HG02588 (cell line): Measurements from ENCODE around the gene ALKBH2.

Experiments used
- ATAC-seq: cut with Tn5 transposase; IDR thresholded peaks from one replicate; pipeline ENCODE4 v1.9.1; 2021; ENCODE audit warnings: mild to moderate bottlenecking, moderate library complexity; ENCODE audit not compliant: unreplicated experiment

ALKBH2 gene

DNA sequence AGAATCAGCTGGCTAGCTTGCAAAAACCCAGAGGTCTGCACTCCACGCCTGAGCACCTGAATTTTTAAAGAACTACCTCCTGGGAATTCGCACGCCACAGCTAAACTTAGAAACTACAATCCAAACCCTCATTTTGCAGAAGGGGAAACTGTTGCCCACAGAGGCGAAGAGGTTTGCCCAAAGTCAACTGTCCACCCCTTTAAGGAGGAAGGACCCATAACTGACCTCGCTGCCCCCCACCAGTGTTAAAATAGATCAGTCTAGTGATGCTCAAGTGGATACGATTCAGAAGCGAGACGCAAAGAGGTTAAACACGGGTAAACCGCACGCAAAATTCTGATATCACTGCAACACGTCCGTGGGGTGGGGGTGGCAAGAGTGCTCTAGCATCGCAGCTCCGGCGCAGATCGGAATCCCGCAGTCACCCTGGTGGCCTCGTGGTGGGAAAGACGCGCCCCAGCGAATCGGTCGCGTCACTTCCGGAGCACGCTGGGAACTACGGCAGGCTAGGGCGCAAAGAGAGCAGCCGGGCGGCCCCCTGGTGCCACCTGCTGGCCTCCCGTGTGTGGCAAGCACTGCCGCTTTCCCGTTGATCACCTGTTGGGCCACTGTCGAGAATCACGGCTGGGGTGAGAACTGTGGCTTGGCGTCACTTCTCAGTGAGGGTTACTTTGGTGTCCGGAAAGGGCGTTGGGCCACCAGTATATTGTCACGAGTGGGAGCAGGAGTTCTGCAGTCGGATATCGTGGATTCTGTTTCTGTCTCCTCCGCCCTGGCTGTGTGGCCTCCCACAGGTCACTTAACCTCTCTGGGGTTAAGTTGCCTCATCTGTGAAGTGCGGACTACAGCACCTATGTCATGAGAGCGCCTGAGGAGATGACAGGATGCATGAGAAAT is at the start of gene ALKBH2:
Gene ALKBH2, minus strand, starts transcription at position 451 of the 897 bp plus-strand sequence. CDS start 686 bp downstream, outside the sequence.
- ATAC-seq, result peak; percentile 53

DNA sequence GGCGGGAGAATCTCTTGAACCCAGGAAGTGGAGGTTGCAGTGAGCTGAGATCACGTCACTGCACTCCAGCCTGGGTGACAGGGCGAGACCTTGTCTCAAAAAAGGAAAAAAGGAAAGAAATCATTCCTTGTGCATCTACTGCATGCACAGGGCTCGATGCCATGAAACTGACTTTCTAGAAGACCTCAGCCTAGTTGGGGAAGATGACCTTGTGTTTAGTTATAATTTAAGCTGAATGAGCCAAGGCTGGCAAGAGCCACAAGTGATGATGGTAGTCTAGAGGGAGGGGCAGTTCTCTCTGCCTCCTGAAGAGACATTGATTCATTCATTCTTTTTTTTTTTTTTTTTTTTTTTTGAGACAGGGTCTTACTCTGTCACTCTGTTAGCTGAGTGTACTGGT is 47.3 kb upstream of the ALKBH2 start:
- no peak for ATAC-seq

DNA sequence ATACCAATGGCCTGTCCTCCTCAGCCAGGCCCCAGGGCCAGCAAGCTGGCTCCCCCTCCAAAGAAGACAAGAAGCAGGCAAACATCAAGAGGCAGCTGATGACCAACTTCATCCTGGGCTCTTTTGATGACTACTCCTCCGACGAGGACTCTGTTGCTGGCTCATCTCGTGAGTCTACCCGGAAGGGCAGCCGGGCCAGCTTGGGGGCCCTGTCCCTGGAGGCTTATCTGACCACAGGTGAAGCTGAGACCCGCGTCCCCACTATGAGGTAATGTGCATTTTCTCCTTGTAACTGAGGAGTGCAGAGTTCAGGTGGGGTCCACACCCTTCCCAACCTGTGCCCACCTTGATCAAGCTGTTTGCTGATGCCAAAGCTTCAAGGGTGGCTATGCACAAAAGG is 46.5 kb upstream of the ALKBH2 start:
- no peak for ATAC-seq

DNA sequence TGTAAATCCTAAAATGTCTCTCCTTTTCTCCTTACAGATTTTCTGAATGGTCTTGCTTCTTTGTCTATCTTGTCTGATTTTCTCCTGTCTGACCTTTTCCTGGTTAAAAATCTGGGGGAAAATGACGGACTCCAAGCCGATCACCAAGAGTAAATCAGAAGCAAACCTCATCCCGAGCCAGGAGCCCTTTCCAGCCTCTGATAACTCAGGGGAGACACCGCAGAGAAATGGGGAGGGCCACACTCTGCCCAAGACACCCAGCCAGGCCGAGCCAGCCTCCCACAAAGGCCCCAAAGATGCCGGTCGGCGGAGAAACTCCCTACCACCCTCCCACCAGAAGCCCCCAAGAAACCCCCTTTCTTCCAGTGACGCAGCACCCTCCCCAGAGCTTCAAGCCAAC is 46.1 kb upstream of the ALKBH2 start:
- no peak for ATAC-seq

DNA sequence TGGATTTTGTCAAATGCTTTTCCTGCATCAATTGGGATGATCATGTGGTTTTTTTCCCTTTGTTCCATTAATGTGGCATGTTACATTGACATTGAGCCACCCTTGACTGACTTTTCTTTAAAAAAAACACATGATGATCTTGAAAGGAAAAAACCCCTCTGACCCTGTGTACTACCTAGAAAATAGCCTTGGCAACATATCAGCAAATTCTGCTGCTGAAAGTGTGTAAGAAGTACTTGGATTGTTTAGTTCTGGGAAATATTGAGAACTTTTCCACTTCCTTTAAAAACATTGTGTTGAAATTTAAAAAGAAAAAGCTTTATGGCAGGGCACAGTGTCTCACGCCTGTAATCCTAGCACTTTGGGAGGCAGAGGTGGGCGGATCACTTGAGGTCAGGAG is 43.8 kb upstream of the ALKBH2 start:
- no peak for ATAC-seq

DNA sequence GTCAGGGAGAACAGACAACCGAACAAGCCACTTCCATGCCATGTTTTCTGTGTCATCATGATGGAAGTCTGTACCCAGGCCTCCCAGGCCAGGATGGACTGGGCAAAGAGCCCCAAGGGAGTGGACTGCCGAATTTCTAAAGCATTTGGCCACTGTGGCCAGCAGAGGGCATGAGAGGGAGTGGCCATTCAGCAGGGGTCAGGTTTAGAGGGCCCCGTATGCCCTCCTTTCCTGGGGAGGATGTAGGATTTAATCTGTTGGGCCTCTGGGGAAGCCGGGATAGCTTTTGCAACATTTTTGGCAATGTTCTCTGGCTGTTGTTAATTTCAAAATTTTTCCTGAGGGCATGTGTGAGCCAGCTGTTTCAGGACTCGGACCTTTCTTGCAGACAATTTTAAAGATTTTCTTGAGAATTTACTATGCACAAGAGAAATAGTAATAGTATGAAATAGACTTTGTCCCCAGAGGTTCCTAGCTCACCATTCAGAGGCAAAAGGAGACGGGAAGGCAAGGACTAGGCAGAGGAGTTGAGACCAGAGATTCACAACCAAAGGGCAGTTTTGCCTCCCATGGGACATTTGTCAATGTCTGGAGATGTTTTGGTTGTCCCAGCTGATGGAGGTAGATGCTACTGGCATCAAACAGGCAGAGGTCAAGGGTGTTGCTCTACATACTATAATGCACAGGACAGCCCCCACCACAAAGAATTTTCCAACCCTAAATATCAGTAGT is 41.1 kb upstream of the ALKBH2 start:
- ATAC-seq, result no peak

DNA sequence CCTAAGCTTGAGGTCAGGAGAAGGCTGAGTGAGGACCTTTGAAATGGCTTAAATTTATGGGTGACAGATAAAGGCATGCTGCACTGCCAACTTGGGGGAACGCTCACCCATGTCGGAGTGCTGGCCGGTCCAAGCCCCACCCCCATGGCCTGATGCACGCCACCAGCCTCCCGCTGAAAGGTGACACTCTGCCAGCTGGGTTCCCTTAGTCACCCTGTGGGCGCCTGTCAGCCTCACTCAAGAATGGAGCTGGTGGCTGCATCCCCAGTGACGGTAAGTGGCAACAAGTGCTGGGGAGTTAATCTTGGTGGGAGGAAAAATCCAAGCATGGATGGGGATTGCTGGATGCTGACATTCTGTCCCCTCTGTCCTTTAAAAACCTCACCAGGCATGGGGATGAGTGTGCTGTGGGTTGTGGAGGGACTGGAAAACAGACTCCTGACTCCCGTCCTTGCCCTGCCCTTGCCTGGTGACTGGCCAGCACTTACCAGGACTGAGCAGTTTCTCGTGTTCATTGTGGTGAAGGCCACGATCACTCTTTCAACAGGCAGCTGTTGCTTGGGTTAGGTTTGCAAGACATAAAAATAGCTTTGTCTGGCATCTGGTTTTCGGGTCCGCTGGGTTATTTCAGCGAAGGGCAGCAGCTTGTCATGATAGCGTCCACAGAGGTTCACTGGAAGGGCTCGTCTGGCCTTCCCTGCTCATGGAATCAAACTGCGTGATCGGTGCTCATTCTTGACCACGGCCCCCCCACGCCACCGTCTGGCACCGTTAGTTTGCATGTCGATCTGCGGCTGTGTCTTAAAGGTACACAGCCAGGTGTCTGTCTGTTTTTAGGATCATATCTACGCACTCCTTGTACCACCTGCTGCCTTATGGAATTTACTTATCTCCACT is 38.1 kb upstream of the ALKBH2 start:
- no peak for ATAC-seq

DNA sequence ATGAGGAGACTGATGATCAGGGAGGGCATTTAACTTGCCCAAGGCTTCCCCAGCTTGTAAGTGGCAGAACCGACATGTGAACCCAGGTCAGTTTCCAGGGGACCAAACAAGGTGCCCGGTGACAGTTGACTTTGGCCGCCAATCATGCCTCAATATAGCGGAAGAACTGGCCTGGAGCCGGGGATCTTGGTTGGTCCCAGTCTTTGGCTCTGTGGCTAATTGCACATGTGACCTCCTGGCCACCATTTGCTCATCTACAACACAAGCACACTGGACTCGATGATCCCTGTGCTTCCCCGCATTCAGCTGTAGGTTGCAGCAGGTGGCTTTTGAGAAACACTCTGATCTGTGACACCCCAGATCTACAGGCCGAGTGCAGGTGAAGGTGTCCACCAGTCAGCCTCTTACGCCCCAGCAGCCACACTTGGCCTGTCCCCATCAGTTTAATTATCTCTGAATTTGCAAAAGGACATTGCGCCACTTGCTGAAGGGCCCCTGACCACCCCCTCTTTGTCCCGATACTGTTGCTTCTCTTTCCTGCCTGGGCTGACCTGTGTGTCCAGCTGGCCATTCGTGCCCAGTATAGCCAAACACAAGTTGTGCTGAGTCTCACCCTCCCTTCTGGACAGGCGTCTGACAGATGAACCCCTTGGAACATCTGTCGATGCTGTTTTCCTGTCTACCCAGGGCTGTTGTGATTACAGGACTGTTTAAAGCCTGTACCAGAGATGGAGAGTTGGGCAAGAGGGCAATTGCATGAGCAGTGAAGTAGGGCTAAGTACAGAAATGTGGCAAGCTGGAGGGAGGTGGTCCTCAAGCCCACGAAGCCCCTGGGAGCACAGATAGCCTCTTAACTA is 37.3 kb upstream of the ALKBH2 start:
- no peak for ATAC-seq

DNA sequence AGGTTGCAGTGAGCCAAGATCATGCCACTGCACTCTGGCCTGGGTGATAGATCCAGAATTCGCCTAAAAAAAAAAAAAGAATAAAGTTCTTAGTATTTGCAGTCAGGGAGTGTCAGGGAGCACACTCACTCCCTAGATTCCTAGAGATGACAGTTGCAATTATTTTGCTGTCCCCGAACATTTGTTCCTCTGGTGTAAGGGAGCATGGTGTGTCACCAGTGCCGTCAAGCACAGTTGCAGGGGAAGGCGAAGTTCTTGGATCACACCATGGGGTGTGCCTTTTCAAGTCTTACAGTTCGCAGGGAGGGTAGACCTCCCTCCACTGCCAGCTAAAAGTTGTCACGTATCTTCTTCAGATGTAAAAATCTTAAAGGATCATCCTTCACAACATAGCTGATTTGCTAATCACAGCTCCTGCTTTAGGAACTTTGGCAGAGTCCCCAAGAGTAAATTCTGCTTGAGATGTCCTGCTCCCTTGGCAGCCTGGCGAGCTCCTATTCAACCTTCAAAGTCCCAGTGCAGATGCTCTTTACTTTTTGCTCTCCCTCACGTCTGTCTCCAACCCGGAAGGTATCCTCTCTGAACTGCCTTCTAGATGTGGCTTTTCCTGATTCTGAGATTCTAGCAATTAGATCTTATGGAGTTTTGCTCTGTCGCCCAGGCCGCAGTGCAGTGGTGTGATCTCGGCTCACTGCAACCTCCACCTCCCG is 34.4 kb upstream of the ALKBH2 start:
- ATAC-seq, result no peak

DNA sequence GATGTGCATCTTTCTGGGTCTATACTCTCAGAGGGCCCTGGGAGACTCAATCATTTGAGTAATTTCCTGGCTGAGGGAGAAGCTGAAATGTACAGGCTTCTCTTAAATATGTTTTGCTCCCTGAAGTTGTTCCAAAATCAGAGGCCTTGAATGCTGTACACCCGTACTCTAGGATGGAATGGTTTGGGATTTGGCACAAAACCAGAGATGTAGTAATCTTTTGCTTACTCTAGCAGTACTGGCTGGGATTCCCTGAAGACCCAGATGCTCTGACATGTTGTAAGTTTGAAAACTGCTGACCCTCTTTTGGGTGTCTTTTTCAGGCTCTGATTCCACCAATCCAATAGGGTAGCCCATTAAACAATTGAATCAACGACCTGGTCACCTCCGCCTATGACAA is 33.5 kb upstream of the ALKBH2 start:
- ATAC-seq, result no peak

DNA sequence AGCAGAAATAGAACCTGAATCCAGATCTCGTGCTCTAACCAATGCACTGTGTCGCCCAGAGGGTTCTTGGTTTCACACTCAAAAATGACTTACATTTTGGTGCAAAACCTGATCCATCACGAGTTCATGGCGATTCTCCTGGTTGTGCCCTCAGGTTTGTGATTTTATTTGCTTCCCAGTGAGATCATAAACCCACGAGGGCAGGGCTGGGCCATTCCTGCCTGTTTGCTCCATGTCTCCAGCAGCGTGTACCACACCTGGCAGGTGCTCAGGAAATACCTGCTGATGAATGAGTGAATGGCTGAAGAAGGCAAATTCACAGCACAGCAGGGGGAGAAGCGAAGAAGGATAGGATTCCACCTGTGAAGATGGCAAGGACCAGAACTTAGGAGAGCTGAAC is 32.5 kb upstream of the ALKBH2 start:
- ATAC-seq, result no peak

DNA sequence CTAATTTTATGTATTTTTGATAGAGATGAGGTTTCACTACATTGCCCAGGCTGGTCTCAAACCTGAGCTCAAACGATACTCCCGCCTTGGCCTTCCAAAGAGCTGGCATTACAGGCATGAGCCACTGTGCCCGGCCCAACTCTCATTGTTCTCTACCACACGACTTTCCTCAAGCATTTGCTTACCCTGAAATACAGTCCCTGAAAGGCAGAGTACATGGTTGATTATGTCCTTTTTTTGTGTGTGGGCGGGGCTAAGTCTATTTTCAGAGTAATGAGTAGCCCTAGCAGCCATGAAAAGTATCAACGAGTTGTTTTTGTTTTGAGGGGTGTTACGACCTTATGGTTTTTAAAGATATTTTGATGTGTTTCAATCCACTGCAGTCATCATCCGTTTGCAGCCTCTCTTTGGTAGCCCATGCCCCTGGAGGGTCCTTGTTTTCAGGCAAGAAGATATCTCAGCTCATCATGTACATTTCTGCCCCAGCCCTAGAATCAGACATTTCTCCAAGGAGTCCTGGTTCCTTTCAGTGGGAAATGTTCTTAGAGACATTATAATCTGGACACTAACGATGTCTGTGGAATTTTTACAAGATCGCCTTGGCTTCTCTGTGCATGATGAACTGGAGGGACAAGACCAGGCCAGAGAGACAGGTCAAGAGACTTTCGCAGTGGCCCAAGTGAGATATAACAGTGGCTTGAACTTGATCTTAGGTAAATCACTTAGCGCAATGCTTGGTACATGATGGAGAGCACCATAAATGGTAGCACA is 31.8 kb upstream of the ALKBH2 start:
- ATAC-seq, result no peak

DNA sequence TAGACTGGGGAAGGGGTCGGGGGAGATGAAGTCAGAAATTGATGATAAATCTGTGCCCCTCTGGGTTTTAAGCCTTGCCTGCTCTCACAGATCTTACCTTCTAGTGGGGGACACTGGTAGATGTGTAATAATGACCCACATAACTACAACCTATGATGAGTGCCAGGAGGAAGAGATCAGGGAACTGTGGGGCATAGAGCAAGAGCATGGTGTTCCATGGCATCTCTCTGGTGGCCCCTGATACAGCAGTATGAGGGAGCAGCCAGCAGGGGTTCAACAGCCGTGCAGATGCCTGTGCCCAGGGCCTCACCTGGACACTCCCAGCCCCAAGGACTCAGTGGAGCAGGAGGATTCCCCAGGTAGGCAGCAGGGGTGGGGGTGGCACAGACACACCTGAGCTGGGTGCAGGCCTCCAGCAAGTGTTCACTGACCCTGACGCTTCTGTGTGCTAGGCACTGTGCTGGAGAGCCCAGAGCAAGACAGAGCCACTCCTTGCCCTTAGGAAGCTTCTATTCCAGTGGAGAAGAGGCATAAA is 28.1 kb upstream of the ALKBH2 start:
- no peak for ATAC-seq

DNA sequence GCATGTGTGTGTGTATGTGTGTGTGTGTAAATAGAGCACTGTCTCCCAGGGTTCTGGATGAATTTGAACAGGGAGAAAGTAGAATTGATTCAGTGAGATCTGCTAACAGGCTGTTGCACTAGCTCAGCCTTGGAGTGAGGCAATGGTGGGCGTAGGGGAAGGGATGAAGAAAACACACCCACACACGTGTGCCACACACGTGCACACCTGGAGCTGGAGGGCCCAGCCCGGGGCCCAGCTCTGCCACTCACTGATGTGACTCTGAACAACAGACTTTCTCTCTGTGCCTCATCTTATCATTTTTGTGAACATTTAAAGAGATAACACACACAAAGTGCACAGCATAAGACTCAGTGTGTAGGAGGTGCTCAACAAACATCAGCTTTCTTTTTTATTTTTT is 27.3 kb upstream of the ALKBH2 start:
- no peak for ATAC-seq

DNA sequence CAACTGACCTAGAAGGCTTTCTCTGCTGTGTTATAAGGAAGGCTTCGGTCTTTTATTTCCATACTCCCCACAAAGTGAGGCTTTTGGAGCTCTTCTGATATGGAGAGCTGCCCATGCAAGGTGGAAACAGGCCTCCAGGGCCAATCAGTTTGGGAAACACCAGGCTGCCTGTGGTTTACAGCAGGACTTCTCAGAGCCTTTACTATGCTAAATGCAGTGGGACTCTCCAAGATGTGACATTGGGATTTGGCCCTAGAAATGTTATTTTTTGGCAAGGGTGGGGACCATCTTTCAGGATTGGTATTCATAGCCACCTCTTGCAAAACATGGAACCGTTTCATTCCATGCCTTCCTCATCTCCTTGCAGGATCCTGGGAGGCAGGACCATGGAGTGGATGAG is 26.8 kb upstream of the ALKBH2 start:
- no peak for ATAC-seq

DNA sequence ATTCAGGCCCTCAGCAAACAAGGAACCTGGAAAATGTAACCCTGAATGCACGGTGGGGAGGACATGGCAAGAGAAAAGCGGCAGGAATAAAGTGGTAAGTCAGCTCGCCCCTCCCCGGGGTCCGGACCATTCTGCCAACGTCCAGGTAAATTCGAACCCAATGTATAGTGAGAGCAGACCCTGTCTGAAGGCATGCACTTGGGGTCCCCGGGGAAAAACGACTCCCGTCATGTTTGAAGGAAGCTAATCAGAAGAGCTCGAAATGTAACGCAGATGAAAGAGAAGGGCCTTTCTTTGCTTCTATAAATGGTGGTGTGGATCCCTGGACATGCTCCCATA is 23.3 kb upstream of the ALKBH2 start:
- ATAC-seq, result no peak

DNA sequence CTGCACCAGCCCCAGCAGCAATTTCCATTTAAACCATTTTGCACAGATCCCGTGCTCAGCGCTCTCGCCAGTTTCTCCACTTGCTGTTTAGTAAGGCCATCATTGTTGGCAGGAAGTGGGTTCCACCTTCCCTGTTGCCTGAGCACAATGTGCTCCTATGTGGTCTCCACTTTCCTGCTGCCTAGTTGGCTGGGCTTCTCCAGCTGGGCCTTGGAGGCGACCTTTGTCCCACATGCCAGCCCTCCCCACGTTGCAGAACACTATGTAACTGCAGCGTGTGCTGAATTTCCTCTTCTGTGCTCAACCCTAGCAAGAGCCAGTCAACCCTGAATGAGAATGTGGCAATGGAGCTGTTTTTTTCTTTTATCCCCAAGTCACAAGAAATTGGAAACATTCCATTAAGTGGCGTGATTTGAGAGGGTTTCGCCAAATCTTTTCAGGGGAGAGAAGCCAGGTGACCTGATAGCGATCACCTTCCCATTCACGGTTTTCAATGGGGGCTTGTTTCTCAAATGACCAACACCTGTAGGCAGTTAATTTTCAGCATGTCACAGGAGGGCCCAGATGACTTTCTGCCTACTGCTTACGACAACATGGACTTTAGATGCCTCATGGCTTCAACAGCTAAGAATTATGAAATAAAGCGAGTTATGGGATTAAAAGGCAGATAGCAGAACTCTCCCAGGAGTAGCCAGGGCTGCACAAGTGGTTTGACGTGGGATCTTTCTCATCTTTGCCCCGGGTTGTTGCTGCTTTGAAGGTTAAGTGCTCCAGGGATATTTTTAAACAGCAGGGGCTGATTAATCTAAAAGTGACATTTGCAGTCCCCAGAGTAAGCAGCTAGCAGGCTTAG is 22.7 kb upstream of the ALKBH2 start, which contains the start of gene ACACB:
Gene ACACB, plus strand, starts transcription at position 830 of the 853 bp plus-strand sequence. CDS start 22,819 bp downstream, outside the sequence.
- ATAC-seq, result no peak

DNA sequence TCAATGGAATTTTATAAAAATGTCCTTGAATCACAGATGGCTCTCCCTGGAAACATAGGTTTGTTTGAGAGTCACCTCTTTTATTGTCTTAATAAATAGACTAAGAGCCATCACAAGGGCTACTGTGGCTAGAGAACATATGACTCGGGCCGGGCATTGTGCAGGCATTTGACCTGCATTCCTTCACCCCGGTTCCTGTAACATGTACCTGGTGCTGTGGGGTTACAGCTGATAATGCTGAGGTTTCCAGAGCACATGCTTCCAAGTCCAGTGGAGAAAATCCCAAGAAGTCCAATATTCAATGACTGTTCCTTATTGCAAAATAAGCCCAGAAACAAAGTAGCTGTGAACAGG is 22.1 kb upstream of the ALKBH2 start:
- ATAC-seq, result no peak
